ENCODE data around the gene TRIOBP. TPM values are rescaled to one million over a fixed set of nuclear protein-coding genes. Genes with fewer than 3 reads are reported as not detected.
"Not testable (repeated sequence)": the region's sequence is repeated elsewhere in the genome, so short reads cannot be mapped to it uniquely, and the experiment has no call there.

The TRIOBP gene
- total RNA-seq, 6 experiments from 2014 or later = 74.3 to 92.5 (median 91.6) TPM

DNA sequence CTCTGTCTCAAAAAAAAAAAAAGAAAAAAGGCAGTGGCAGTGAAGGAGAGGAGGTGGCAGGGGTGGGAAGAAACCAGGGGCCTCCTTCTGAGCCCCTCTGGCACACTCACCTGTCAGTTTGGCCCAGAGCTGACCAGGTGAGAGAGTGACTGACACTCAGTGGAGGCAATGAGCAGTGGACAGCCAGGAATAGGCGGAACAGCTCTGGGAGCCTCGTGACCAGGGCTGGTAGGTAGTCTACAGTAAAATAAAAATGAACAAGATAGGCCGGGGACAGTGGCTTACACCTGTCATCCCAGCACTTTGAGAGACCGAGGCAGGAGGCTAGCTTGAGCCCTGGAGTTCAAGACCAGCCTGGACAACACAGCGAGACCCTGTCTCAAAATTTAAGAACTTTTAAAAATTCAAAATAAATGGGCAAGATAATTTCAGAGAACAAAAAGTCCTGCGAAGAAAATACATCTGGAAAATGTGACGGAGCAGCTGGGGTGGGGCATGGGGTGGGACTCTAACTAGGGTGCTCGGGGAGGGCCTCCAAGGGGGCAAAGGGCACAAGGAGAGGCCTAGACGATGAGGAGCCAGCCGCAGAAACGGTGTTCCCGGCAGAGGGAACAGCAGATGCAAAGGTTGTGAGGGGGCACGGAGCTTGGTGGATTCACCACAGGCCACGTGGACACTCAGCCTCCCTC lies 42.1 kb upstream of the TRIOBP start:
- Mint-ChIP-seq H3K27me3 (ENCODE audit: insufficient read depth) (no peaks in the 10 kb centered on the region), H3K4me3 (no peak overlapping the region), H3K9me3 (no peaks in the 10 kb centered on the region), H3K4me1 (ENCODE audit: low read depth) (peaks cover 12% of the 10 kb centered on the region), H3K36me3 (ENCODE audit: low read depth) (no peaks in the 10 kb centered on the region), H3K27ac (no peak overlapping the region; the same call in 1 of the 2 replicates)
- DNase-seq = no peak
- TF ChIP-seq, protein P1, sequence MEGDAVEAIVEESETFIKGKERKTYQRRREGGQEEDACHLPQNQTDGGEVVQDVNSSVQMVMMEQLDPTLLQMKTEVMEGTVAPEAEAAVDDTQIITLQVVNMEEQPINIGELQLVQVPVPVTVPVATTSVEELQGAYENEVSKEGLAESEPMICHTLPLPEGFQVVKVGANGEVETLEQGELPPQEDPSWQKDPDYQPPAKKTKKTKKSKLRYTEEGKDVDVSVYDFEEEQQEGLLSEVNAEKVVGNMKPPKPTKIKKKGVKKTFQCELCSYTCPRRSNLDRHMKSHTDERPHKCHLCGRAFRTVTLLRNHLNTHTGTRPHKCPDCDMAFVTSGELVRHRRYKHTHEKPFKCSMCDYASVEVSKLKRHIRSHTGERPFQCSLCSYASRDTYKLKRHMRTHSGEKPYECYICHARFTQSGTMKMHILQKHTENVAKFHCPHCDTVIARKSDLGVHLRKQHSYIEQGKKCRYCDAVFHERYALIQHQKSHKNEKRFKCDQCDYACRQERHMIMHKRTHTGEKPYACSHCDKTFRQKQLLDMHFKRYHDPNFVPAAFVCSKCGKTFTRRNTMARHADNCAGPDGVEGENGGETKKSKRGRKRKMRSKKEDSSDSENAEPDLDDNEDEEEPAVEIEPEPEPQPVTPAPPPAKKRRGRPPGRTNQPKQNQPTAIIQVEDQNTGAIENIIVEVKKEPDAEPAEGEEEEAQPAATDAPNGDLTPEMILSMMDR (IDR thresholded peaks at IDR 0.05) = no peak

DNA sequence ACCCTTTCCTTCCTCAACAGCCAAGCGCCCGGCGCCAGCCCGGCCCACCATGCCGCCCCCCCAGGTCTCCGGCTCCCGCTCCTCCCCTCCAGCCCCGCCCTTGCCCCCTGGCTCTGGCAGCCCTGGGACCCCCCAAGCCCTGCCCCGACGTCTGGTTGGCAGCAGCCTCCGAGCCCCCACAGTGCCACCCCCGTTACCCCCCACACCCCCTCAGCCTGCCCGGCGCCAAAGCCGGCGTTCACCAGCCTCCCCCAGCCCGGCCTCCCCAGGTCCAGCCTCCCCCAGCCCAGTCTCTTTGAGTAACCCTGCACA lies 41.6 kb upstream of the TRIOBP start:
- Mint-ChIP-seq H3K4me3 (no peak overlapping the region), H3K9me3 (no peaks in the 10 kb centered on the region), H3K36me3 (ENCODE audit: low read depth) (no peaks in the 10 kb centered on the region), H3K27ac (no peak overlapping the region), H3K27me3 (ENCODE audit: insufficient read depth) (no peaks in the 10 kb centered on the region), H3K4me1 (ENCODE audit: low read depth) (peaks cover 17% of the 10 kb centered on the region)
- TF ChIP-seq, protein P1 (IDR thresholded peaks at IDR 0.05) = no peak
- DNase-seq = no peak

- not testable (repeated sequence) for H3K27me3 Mint-ChIP-seq (ENCODE audit: insufficient read depth); H3K9me3 Mint-ChIP-seq; H3K4me3 Mint-ChIP-seq; H3K36me3 Mint-ChIP-seq (ENCODE audit: low read depth); DNase-seq
- Mint-ChIP-seq H3K4me1 (ENCODE audit: low read depth) (peaks cover 31% of the 10 kb centered on the region), H3K27ac (peak overlapping the region; percentile 16; the same call in 1 of the 2 replicates)
Observed at GRCh38 chr22:37656583-37656982, 40.3 kb upstream of the TRIOBP start.

DNA sequence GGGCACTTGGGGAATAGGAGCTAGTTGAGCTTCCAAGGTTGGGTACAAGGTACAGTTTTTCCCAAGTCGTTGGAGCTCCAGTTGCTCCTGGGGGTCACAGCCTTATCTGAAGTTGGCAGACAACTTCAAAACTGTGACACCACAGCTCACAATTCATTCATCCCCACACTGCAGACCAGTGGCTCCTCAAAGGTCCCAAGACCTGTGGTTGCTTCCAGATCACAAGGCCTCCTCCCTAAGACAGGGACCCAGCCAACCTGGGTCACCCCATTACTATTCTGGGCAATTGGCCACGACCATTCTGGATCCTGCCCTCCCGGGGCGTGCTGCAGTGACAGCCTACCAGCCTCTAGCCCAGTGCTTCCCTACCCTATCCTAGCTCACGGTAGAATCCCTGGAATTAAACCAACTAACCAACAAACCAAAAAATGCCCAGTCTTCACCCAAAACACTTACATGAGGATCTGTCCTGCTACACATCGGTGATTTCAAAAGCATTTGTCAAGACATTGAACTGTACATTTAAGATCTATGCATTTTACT lies 39.2 kb upstream of the TRIOBP start:
- Mint-ChIP-seq H3K36me3 (ENCODE audit: low read depth) (no peaks in the 10 kb centered on the region), H3K4me1 (ENCODE audit: low read depth) (peaks cover 40% of the 10 kb centered on the region), H3K9me3 (no peaks in the 10 kb centered on the region), H3K4me3 (peak overlapping the region; percentile 92), H3K27ac (peak overlapping the region; percentile 93), H3K27me3 (ENCODE audit: insufficient read depth) (no peaks in the 10 kb centered on the region; the same call in 1 of the 2 replicates)
- peak; percentile 28 for DNase-seq
- TF ChIP-seq, protein P1 (IDR thresholded peaks at IDR 0.05) = no peak

GRCh38 chr22:37658133-37659065 lies 38.4 kb upstream of the TRIOBP start, which contains the start of gene PDXP:
TSS of gene PDXP (plus strand) at chr22:37658723. CDS start at chr22:37658783, 60 bp downstream.
- H3K27me3 Mint-ChIP-seq (ENCODE audit: insufficient read depth) = no peaks in the 10 kb centered on the region; the same call in 1 of the 2 replicates
- TF ChIP-seq, protein P1 (IDR thresholded peaks at IDR 0.05) = no peak
- peak; percentile 100 for DNase-seq
- H3K4me3 Mint-ChIP-seq = peak within 1 kb of the TSS; percentile 92
- no peaks in the 10 kb centered on the region for H3K9me3 Mint-ChIP-seq
- no peaks in the 10 kb centered on the region for H3K36me3 Mint-ChIP-seq (ENCODE audit: low read depth)
- peak within 1 kb of the TSS; percentile 97 for H3K27ac Mint-ChIP-seq
- H3K4me1 Mint-ChIP-seq (ENCODE audit: low read depth) = peaks cover 40% of the 10 kb centered on the region
